Spleen (tissue), 7 donors: ENCODE results near the gene ACP7.

ENCODE experiments used
- POLR2AphosphoS5 ChIP-seq, 3 donors: sonication (generic); formaldehyde crosslinking; IDR thresholded peaks; one replicate each; pipeline ENCODE4 v1.5.1; 2017; ENCODE audit warnings: antibody characterized with exemption in 3 of 3
- TF ChIP-seq, protein P1 (sequence below), 11 experiments: fragments of 200-600 bp in 7 of 11; fragments of 450-650 bp in 4 of 11; sonication (generic) in 4 of 11; IDR thresholded peaks in 8 of 11; conservative IDR thresholded peaks in 3 of 11; 1 replicate in 7 of 11; 2 replicates in 4 of 11; pipeline versions ENCODE4 v1.4.0 to v1.8.0; 2016 to 2021; ENCODE audit warnings: antibody characterized with exemption in 11 of 11, inconsistent platforms in 4 of 11, mild to moderate bottlenecking in 1 of 11
- donor health status: DM: no; HTN: no; CAD: no; lungs with moderate emphysema.
- donor health status: DM: no; HTN: no; CAD: no.
- donor health status: DM: no; HTN: no; CAD: no.

DNA sequence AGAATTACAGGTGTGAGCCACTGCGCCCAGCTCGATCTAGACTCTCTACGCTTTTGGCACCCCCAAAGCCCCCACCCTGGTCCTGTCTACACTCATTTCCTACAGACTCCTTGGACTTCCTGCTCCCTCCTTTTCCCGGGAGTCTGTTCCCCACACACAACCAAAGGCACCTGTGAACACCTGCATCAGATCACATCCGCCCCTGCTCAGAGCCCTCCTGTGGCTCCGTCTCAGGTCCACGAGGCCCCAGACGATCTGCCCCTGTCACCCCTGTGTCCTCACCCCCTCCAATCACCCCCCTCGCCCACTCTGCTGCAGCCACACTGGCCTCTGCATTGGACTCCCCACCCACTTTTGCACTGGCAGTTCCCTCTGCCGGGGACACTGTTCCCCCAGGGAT, 29.0 kb downstream of the ACP7 start:
- TF ChIP-seq, protein P1, sequence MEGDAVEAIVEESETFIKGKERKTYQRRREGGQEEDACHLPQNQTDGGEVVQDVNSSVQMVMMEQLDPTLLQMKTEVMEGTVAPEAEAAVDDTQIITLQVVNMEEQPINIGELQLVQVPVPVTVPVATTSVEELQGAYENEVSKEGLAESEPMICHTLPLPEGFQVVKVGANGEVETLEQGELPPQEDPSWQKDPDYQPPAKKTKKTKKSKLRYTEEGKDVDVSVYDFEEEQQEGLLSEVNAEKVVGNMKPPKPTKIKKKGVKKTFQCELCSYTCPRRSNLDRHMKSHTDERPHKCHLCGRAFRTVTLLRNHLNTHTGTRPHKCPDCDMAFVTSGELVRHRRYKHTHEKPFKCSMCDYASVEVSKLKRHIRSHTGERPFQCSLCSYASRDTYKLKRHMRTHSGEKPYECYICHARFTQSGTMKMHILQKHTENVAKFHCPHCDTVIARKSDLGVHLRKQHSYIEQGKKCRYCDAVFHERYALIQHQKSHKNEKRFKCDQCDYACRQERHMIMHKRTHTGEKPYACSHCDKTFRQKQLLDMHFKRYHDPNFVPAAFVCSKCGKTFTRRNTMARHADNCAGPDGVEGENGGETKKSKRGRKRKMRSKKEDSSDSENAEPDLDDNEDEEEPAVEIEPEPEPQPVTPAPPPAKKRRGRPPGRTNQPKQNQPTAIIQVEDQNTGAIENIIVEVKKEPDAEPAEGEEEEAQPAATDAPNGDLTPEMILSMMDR (IDR thresholded peaks at IDR 0.05 in 8 of 11, conservative IDR thresholded peaks at IDR 0.05 in 3 of 11) = no peak
- TF ChIP-seq POLR2AphosphoS5 (IDR thresholded peaks at IDR 0.05) = no peak
